SK-N-SH treated with all-trans-retinoic acid at 6 μM for 48 hours (cell line): ENCODE results near the gene ARID4B.

Experiments used
- ATAC-seq: fragments of 200-7000 bp; cut with Tn5 transposase; 3 replicates; pipeline ENCODE4 v1.9.1; 2020; ENCODE audit warnings: mild to moderate bottlenecking, moderate library complexity
- ARNTL ChIP-seq: fragments of 450-650 bp; formaldehyde crosslinking; IDR thresholded peaks from 2 replicates; pipeline ENCODE4 v1.5.0; 2020; ENCODE audit warnings: low read depth, mild to moderate bottlenecking, moderate library complexity, borderline replicate concordance
- BACH2 ChIP-seq: fragments of 250-450 bp; sonication (Bioruptor Pico); IDR thresholded peaks from 2 replicates; pipeline ENCODE4 v1.9.0; 2021; ENCODE audit warnings: mild to moderate bottlenecking, borderline replicate concordance
- CSRNP3 ChIP-seq: fragments of 250-450 bp; sonication (Bioruptor Pico); IDR thresholded peaks from 2 replicates; pipeline ENCODE4 v1.5.1; 2021; ENCODE audit warnings: mild to moderate bottlenecking, moderate library complexity
- ESRRG ChIP-seq: fragments of 250-450 bp; sonication (Bioruptor Pico); IDR thresholded peaks from 2 replicates; pipeline ENCODE4 v1.6.1; 2021; ENCODE audit warnings: mild to moderate bottlenecking
- GLIS3 ChIP-seq: fragments of 250-450 bp; sonication (Bioruptor Pico); IDR thresholded peaks from 2 replicates; pipeline ENCODE4 v1.5.0; 2020; ENCODE audit warnings: mild to moderate bottlenecking, moderate library complexity
- ISL1 ChIP-seq: fragments of 250-450 bp; sonication (Bioruptor Pico); IDR thresholded peaks from 2 replicates; pipeline ENCODE4 v2.1.2; 2022; ENCODE audit warnings: mild to moderate bottlenecking, moderate library complexity
- OSR1 ChIP-seq: fragments of 250-450 bp; sonication (Bioruptor Pico); IDR thresholded peaks from 2 replicates; pipeline ENCODE4 v1.8.0; 2022; ENCODE audit warnings: moderate library complexity, mild to moderate bottlenecking, inconsistent platforms
- PATZ1 ChIP-seq: fragments of 250-450 bp; sonication (Bioruptor Pico); IDR thresholded peaks from 2 replicates; pipeline ENCODE4 v1.8.0; 2020; ENCODE audit warnings: mild to moderate bottlenecking, moderate library complexity, borderline replicate concordance
- POU6F1 ChIP-seq: fragments of 250-450 bp; sonication (Bioruptor Pico); IDR thresholded peaks from 2 replicates; pipeline ENCODE4 v1.8.0; 2021; ENCODE audit warnings: low read depth, mild to moderate bottlenecking, moderate library complexity, borderline replicate concordance
- PPARA ChIP-seq: fragments of 250-450 bp; sonication (Bioruptor Pico); IDR thresholded peaks from 2 replicates; pipeline ENCODE4 v1.5.0; 2020; ENCODE audit warnings: mild to moderate bottlenecking, borderline replicate concordance
- RARB ChIP-seq: fragments of 250-450 bp; sonication (Bioruptor Pico); IDR thresholded peaks from 2 replicates; pipeline ENCODE4 v1.8.0; 2021; ENCODE audit warnings: mild to moderate bottlenecking, moderate library complexity
- SNAI2 ChIP-seq: fragments of 250-450 bp; sonication (Bioruptor Pico); IDR thresholded peaks from 2 replicates; pipeline ENCODE4 v1.5.0; 2020; ENCODE audit warnings: mild to moderate bottlenecking, moderate library complexity
- TCF4 ChIP-seq: fragments of 250-450 bp; sonication (Bioruptor Pico); IDR thresholded peaks from 2 replicates; pipeline ENCODE4 v1.8.0; 2021; ENCODE audit warnings: mild to moderate bottlenecking, moderate library complexity, borderline replicate concordance
- ZC3H10 ChIP-seq: fragments of 250-450 bp; sonication (Bioruptor Pico); IDR thresholded peaks from 2 replicates; pipeline ENCODE4 v1.5.1; 2021; ENCODE audit warnings: mild to moderate bottlenecking, moderate library complexity
- ZFP3 ChIP-seq: fragments of 250-450 bp; sonication (Bioruptor Pico); IDR thresholded peaks from 2 replicates; pipeline ENCODE4 v1.5.0; 2020; ENCODE audit warnings: mild to moderate bottlenecking, moderate library complexity
- ZFP30 ChIP-seq: fragments of 450-650 bp; formaldehyde crosslinking; IDR thresholded peaks from 2 replicates; pipeline ENCODE4 v1.5.0; 2022; ENCODE audit warnings: mild to moderate bottlenecking, moderate library complexity
- ZNF70 ChIP-seq: fragments of 450-650 bp; formaldehyde crosslinking; IDR thresholded peaks from 2 replicates; pipeline ENCODE4 v1.5.0; 2020; ENCODE audit warnings: mild to moderate bottlenecking, moderate library complexity
- TF ChIP-seq, protein P1 (sequence below): fragments of 250-450 bp; sonication (Bioruptor Pico); IDR thresholded peaks from 2 replicates; pipeline ENCODE4 v1.5.0; 2020; ENCODE audit warnings: mild to moderate bottlenecking, moderate library complexity

Gene ARID4B

GRCh38 chr1:235240960-235241359 lies 87.0 kb downstream of the ARID4B start:
- no peak for ATAC-seq
- no peak for TF ChIP-seq GLIS3
- no peak for TF ChIP-seq ZNF70 (CRISPR knock-in tag)
- TF ChIP-seq ZFP30 (CRISPR knock-in tag): no peak
- TF ChIP-seq PPARA (CRISPR knock-in tag): no peak
- no peak for TF ChIP-seq TCF4

- TF ChIP-seq POU6F1 (CRISPR knock-in tag) (no peak), ZFP3 (no peak), ZNF70 (CRISPR knock-in tag) (no peak), ESRRG (CRISPR knock-in tag) (no peak)
- TF ChIP-seq, all 23 proteins: peak for 0
These were observed 88.1 kb downstream of the ARID4B start for GRCh38 chr1:235239851-235240250.

DNA sequence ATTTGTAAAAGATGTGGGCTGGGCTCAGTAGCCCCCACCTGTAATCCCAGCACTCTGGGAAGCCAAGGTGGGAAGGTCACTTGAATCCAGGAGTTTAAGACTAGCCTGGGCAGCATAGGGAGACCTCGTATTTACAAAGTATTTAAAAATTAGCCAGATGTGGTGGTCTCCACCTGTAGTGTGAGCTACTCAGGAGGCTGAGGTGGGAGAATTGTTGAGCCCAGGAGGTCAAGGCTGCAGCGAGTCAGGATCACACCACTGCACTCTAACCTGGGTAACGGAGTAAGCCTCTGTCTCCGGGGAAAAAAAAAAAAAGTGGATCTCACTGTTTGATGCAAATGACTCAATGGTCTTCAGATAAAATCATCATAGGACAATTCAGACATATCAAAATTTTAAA lies 89.4 kb downstream of the ARID4B start:
- no peak for ATAC-seq
- TF ChIP-seq RARB (CRISPR knock-in tag) (no peak), TCF4 (no peak), SNAI2 (CRISPR knock-in tag) (no peak), BACH2 (CRISPR knock-in tag) (no peak), ISL1 (CRISPR knock-in tag) (no peak), PPARA (CRISPR knock-in tag) (no peak), ZFP30 (CRISPR knock-in tag) (no peak), ZNF70 (CRISPR knock-in tag) (no peak), OSR1 (CRISPR knock-in tag) (no peak), POU6F1 (CRISPR knock-in tag) (no peak), ESRRG (CRISPR knock-in tag) (no peak)

More at GRCh38 chr1:235239851-235240250, 88.1 kb downstream of the ARID4B start:
- ATAC-seq: no peak

DNA sequence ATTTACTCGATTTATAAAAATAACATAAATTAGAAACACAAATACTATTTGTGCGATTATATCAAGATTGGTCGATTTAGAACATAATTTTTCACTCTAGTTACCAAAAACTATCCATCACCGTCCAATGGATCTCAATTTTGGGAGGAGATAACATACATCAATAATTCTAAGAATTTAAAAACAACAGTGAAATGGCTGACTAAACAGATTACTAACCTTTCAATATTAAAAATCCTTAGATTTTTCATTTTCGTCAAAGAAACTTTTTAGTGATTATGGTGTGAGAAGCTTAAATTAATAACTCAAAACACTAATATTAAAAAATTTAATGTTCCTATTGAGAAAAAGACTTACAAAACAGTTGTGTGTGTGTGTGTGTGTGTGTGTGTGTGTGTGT lies 91.9 kb downstream of the ARID4B start:
- TF ChIP-seq PPARA (CRISPR knock-in tag) (no peak), ARNTL (CRISPR knock-in tag) (no peak), PATZ1 (no peak)
- no peak for ATAC-seq

DNA sequence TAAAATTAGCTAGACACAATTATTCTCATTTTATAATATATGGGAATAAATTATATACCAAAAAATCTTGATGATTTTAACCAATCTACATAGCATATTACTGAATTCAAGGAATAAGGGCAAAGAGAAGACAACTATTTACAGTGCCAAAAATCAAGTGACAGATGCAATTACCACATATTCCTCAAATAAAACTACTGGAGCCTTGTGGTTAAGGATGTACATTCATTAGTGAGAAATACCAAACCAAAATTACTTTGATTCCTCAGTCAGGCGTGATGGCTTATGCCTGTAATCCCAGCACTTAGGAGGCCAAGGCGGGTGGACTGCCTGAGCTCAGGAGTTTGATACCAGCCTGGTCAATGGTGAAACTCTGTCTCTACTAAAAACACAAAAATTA lies 98.1 kb downstream of the ARID4B start:
- no peak for ATAC-seq
- no peak for TF ChIP-seq CSRNP3
- TF ChIP-seq ZFP30 (CRISPR knock-in tag): no peak
- TF ChIP-seq, all 23 proteins: peak for 0

DNA sequence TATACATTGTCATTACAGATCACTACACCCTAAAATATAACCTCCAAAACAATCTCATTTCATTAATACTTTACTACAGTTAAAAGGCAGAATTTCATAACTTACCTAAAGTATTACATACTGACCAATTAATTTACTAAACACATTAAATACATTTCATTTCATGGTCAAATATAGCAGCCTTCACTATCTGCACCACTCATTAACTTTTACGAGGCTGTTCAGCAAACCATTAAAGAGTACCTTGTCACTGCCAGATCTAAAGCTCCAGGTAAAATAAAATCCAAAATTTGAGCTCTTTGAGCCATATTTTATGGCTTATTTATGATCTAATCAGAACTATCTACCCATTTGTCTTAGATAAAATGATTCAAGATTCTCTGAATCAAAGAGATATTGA lies 100.6 kb downstream of the ARID4B start:
- TF ChIP-seq GLIS3 (no peak), ZC3H10 (CRISPR knock-in tag) (no peak), BACH2 (CRISPR knock-in tag) (no peak), ISL1 (CRISPR knock-in tag) (no peak)
- TF ChIP-seq, protein P1, sequence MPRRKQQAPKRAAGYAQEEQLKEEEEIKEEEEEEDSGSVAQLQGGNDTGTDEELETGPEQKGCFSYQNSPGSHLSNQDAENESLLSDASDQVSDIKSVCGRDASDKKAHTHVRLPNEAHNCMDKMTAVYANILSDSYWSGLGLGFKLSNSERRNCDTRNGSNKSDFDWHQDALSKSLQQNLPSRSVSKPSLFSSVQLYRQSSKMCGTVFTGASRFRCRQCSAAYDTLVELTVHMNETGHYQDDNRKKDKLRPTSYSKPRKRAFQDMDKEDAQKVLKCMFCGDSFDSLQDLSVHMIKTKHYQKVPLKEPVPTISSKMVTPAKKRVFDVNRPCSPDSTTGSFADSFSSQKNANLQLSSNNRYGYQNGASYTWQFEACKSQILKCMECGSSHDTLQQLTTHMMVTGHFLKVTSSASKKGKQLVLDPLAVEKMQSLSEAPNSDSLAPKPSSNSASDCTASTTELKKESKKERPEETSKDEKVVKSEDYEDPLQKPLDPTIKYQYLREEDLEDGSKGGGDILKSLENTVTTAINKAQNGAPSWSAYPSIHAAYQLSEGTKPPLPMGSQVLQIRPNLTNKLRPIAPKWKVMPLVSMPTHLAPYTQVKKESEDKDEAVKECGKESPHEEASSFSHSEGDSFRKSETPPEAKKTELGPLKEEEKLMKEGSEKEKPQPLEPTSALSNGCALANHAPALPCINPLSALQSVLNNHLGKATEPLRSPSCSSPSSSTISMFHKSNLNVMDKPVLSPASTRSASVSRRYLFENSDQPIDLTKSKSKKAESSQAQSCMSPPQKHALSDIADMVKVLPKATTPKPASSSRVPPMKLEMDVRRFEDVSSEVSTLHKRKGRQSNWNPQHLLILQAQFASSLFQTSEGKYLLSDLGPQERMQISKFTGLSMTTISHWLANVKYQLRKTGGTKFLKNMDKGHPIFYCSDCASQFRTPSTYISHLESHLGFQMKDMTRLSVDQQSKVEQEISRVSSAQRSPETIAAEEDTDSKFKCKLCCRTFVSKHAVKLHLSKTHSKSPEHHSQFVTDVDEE: no peak
- ATAC-seq: no peak
